SK-N-MC (cell line): ENCODE data around the gene AHCTF1.

Source experiments
- EZH2 ChIP-seq: fragments of 200-600 bp; sonication (generic); IDR thresholded peaks from one replicate; pipeline ENCODE4 v1.6.1; 2017; ENCODE audit warnings: antibody characterized with exemption
- FOXP2 ChIP-seq: optimal IDR thresholded peaks from 2 replicates; pipeline ENCODE3; 2011; ENCODE audit warnings: mild to moderate bottlenecking, moderate library complexity; ENCODE audit not compliant: insufficient read depth; ENCODE audit errors: extremely low read length, control extremely low read depth
- POLR2AphosphoS5 ChIP-seq: IDR thresholded peaks from 2 replicates; pipeline ENCODE4 v1.6.1; 2012; ENCODE audit warnings: mild to moderate bottlenecking, low read depth, low read length, borderline replicate concordance

DNA sequence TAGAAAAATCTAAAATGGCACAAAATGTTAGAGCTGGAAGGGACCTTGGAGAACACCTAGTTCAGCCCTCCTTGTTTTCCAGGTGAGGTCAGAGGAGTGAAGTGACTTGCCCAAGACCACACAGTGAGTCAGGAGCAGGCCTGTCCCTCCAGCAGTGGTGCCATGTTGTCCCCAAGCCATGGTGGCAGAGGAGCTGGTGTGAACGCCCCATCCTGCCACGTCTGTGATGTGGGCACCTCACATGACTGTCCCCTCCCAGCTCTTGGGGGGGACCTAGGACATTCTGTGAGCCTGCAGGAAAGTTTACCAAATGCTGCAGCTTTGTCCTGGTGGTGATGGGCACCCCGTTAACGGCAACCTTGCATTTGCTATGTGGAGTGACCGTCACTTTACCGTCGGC lies 141.4 kb downstream of the AHCTF1 start:
- no peak for TF ChIP-seq POLR2AphosphoS5
- no peak for TF ChIP-seq EZH2
- no peak for TF ChIP-seq FOXP2
